ENCODE data around the gene DZANK1. TPM values are rescaled to one million over a fixed set of nuclear protein-coding genes. Genes with fewer than 3 reads are reported as not detected.
"Not testable (repeated sequence)": the region's sequence is repeated elsewhere in the genome, so short reads cannot be mapped to it uniquely, and the experiment has no call there.

Gene DZANK1
- total and polyA plus RNA-seq, 2 experiments from 2014 or later = 7.9 to 8.3 TPM

GRCh38 chr20:18504479-18505060 is 37.7 kb upstream of the DZANK1 start:
- TF ChIP-seq EZH2 (IDR thresholded peaks at IDR 0.05; ENCODE audit: low read depth, unreplicated experiment) (no peak), CREB1 (CRISPR knock-in tag; IDR thresholded peaks at IDR 0.05; ENCODE audit: low read depth) (no peak), POLR2AphosphoS5 (IDR thresholded peaks at IDR 0.05; ENCODE audit: low read depth) (no peak), ETS1 (IDR thresholded peaks at IDR 0.05) (no peak), ZNF331 (CRISPR knock-in tag; IDR thresholded peaks at IDR 0.05; ENCODE audit: low read depth) (no peak)
- TF ChIP-seq, protein P1, sequence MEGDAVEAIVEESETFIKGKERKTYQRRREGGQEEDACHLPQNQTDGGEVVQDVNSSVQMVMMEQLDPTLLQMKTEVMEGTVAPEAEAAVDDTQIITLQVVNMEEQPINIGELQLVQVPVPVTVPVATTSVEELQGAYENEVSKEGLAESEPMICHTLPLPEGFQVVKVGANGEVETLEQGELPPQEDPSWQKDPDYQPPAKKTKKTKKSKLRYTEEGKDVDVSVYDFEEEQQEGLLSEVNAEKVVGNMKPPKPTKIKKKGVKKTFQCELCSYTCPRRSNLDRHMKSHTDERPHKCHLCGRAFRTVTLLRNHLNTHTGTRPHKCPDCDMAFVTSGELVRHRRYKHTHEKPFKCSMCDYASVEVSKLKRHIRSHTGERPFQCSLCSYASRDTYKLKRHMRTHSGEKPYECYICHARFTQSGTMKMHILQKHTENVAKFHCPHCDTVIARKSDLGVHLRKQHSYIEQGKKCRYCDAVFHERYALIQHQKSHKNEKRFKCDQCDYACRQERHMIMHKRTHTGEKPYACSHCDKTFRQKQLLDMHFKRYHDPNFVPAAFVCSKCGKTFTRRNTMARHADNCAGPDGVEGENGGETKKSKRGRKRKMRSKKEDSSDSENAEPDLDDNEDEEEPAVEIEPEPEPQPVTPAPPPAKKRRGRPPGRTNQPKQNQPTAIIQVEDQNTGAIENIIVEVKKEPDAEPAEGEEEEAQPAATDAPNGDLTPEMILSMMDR (conservative IDR thresholded peaks at IDR 0.05; ENCODE audit: low read depth in 2 of 2) = no peak
- Mint-ChIP-seq H3K36me3 (ENCODE audit: low read depth) (peaks cover 7% of the 10 kb centered on the region; the same call in 2 of the 3 replicates), H3K27ac (no peak overlapping the region; the same call in 1 of the 2 replicates), H3K9me3 (no peaks in the 10 kb centered on the region), H3K4me1 (peaks cover 17% of the 10 kb centered on the region), H3K27me3 (ENCODE audit: insufficient read depth, low read depth, poor library complexity) (peaks cover 12% of the 10 kb centered on the region), H3K4me3 (no peak overlapping the region)
- ATAC-seq (no peak), DNase-seq (ENCODE audit: low spot score) (peak; percentile 24)
- H3K9me2 ChIP-seq (ENCODE audit: insufficient read depth) = no peaks in the 10 kb centered on the region
- H3K27ac ChIP-seq (ENCODE audit: low read depth) = no peak overlapping the region
- H2AFZ ChIP-seq = peak overlapping the region; percentile 95; the same call in 1 of the 2 replicates
- H3K4me2 ChIP-seq = no peak overlapping the region
- peaks cover 17% of the 10 kb centered on the region for H3K79me2 ChIP-seq (replicated peaks; ENCODE audit: insufficient read depth)
- no peaks in the 10 kb centered on the region for H4K20me1 ChIP-seq (replicated peaks; ENCODE audit: insufficient read depth)
- H3K4me1 ChIP-seq (ENCODE audit: insufficient read depth) = peaks cover 14% of the 10 kb centered on the region
- no peaks in the 10 kb centered on the region for H3K27me3 ChIP-seq (ENCODE audit: insufficient read depth)
- H3K4me3 ChIP-seq = no peak overlapping the region
- H3K36me3 ChIP-seq (ENCODE audit: insufficient read depth) = 0 out of 2 replicates have a peak, but pooled peaks cover under 1% of the 10 kb centered on the region
- H3F3A ChIP-seq (replicated peaks; ENCODE audit: low read depth) = 0 out of 2 replicates have a peak, but pooled peaks cover 3% of the 10 kb centered on the region

DNA sequence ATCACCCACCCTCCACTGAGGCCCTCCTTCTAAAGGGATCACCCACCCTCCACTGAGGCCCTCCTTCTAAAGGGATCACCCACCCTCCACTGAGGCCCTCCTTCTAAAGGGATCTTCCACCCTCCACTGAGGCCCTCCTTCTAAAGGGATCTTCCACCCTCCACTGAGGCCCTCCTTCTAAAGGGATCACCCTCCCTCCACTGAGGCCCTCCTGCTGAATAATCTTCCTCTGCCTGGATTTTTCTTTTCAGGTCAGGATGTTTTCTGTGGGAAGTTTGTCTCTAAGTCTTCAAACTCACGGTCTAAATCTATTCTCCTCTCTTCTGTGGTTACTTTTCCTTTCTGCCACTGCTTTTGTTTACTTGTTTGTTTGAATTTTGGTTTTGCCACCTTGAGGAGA is 34.8 kb upstream of the DZANK1 start:
- H3K27me3 Mint-ChIP-seq (ENCODE audit: insufficient read depth, low read depth, poor library complexity); H3K27me3 ChIP-seq (ENCODE audit: insufficient read depth); DNase-seq (ENCODE audit: low spot score); H3K9me2 ChIP-seq (ENCODE audit: insufficient read depth); H3K9me3 Mint-ChIP-seq; H3K27ac Mint-ChIP-seq; H3K27ac ChIP-seq (ENCODE audit: low read depth); H3K4me1 Mint-ChIP-seq; H3F3A ChIP-seq (replicated peaks; ENCODE audit: low read depth); H3K4me2 ChIP-seq; H3K4me3 ChIP-seq; H3K4me3 Mint-ChIP-seq; ATAC-seq; H2AFZ ChIP-seq; H3K79me2 ChIP-seq (replicated peaks; ENCODE audit: insufficient read depth); H3K36me3 Mint-ChIP-seq (ENCODE audit: low read depth); H4K20me1 ChIP-seq (replicated peaks; ENCODE audit: insufficient read depth); H3K36me3 ChIP-seq (ENCODE audit: insufficient read depth): not testable (repeated sequence)
- peaks cover 14% of the 10 kb centered on the region for H3K4me1 ChIP-seq (ENCODE audit: insufficient read depth)

GRCh38 chr20:18497603-18498002 is 30.8 kb upstream of the DZANK1 start:
- Mint-ChIP-seq H3K36me3 (ENCODE audit: low read depth) (peaks cover 7% of the 10 kb centered on the region; the same call in 2 of the 3 replicates), H3K4me1 (peaks cover 13% of the 10 kb centered on the region), H3K9me3 (no peaks in the 10 kb centered on the region), H3K27ac (no peak overlapping the region; the same call in 1 of the 2 replicates), H3K27me3 (ENCODE audit: insufficient read depth, low read depth, poor library complexity) (peaks cover 3% of the 10 kb centered on the region), H3K4me3 (peak overlapping the region; percentile 98; the same call in 2 of the 3 replicates)
- Histone ChIP-seq H3K36me3 (ENCODE audit: insufficient read depth) (peaks cover 10% of the 10 kb centered on the region), H3K4me1 (ENCODE audit: insufficient read depth) (peaks cover 13% of the 10 kb centered on the region), H3F3A (replicated peaks; ENCODE audit: low read depth) (no peaks in the 10 kb centered on the region), H3K4me3 (peak overlapping the region; percentile 87; the same call in 1 of the 2 replicates), H3K4me2 (peak overlapping the region; percentile 54; the same call in 1 of the 2 replicates), H4K20me1 (replicated peaks; ENCODE audit: insufficient read depth) (no peaks in the 10 kb centered on the region), H3K9me2 (ENCODE audit: insufficient read depth) (no peaks in the 10 kb centered on the region), H2AFZ (peak overlapping the region; percentile 6; the same call in 1 of the 2 replicates), H3K79me2 (replicated peaks; ENCODE audit: insufficient read depth) (peaks cover 16% of the 10 kb centered on the region), H3K27me3 (ENCODE audit: insufficient read depth) (no peaks in the 10 kb centered on the region), H3K27ac (ENCODE audit: low read depth) (no peak overlapping the region; the same call in 1 of the 2 replicates)
- DNase-seq (ENCODE audit: low spot score) (no peak), ATAC-seq (no peak)
- TF ChIP-seq EZH2 (IDR thresholded peaks at IDR 0.05; ENCODE audit: low read depth, unreplicated experiment) = no peak
